Karpas-422 (cell line): ENCODE data around the gene MRPL4. TPM values are rescaled to one million over a fixed set of nuclear protein-coding genes. Genes with fewer than 3 reads are reported as not detected.

Source experiments
- small RNA-seq: library from RNA; depleted of rRNA; stranded (forward); fragments of <200 nt; gene quantifications from one replicate; pipeline ENCODE3, GENCODE V24; 2014
- total RNA-seq: library from RNA; depleted of rRNA; stranded (reverse); fragments of >200 nt; shearing (Covaris generic); gene quantifications from 2 replicates; pipeline ENCODE4 v1.2.3, GENCODE V29; 2014; ENCODE audit warnings: low replicate concordance; rRNA removed

The MRPL4 gene
- total RNA-seq, 1 experiment from 2014 or later, result 78.6 TPM

Small RNA genes within 50 kb of the gene (small RNA-seq; reads per million reads assigned to genes)
- gene AC011511.1 (not detected), gene MIR4322 (not detected)

Other genes starting within 250 kb of the MRPL4 start
- gene COL5A3, start 241.7 kb upstream of the MRPL4 start, total RNA-seq, result not detected in 2 replicates
- not detected in 2 replicates for gene RDH8, start 238.7 kb upstream of the MRPL4 start, total RNA-seq
- gene SHFL, start 165.9 kb upstream of the MRPL4 start, total RNA-seq, result 29.0 and 55.3 TPM in 2 replicates
- gene ANGPTL6, start 149.5 kb upstream of the MRPL4 start, total RNA-seq, result 7.3 and 8.3 TPM in 2 replicates
- gene PPAN, start 145.9 kb upstream of the MRPL4 start, total RNA-seq, result 30.4 and 77.1 TPM in 2 replicates
- 1.7 and 6.1 TPM in 2 replicates for gene P2RY11, start 140.5 kb upstream of the MRPL4 start, total RNA-seq
- gene EIF3G, start 132.3 kb upstream of the MRPL4 start, total RNA-seq, result 281 and 602 TPM in 2 replicates
- 94.9 and 145 TPM in 2 replicates for gene DNMT1, start 57.3 kb upstream of the MRPL4 start, total RNA-seq
- 65.1 and 67.6 TPM in 2 replicates for gene S1PR2, start 20.9 kb upstream of the MRPL4 start, total RNA-seq
- 1.8 and 5.1 TPM in 2 replicates for gene ICAM1, start 18.9 kb downstream of the MRPL4 start, total RNA-seq
- gene ICAM4, start 34.7 kb downstream of the MRPL4 start, total RNA-seq, result not detected in 2 replicates
- gene ICAM5, start 37.7 kb downstream of the MRPL4 start, total RNA-seq, result 4.5 and 9.1 TPM in 2 replicates
- gene ZGLP1, start 57.6 kb downstream of the MRPL4 start, total RNA-seq, result 5.3 and 7.1 TPM in 2 replicates
- 11.9 and 23.2 TPM in 2 replicates for gene FDX2, start 63.8 kb downstream of the MRPL4 start, total RNA-seq
- 13.2 and 19.6 TPM in 2 replicates for gene RAVER1, start 81.3 kb downstream of the MRPL4 start, total RNA-seq
- gene ICAM3, start 87.4 kb downstream of the MRPL4 start, total RNA-seq, result 92.1 and 206 TPM in 2 replicates
- gene TYK2, start 128.4 kb downstream of the MRPL4 start, total RNA-seq, result 108 and 158 TPM in 2 replicates
- gene CDC37, start 151.3 kb downstream of the MRPL4 start, total RNA-seq, result 86.3 and 225 TPM in 2 replicates
- gene PDE4A, start 168.3 kb downstream of the MRPL4 start, total RNA-seq, result 2.6 and 2.9 TPM in 2 replicates